ENCODE measurements around the gene SCFD2. TPM values are rescaled to one million over a fixed set of nuclear protein-coding genes. Genes with fewer than 3 reads are reported as not detected.

Gene SCFD2
- total and polyA plus RNA-seq, 10 of the 15 experiments (the other 5 are each of a cell fraction or from before 2014, with no cell fraction given): 4.8 to 37.6 (median 24.9) TPM

GRCh38 chr4:52925531-52925968 is 440.3 kb downstream of the SCFD2 start:
- no peak overlapping the region for H2AFZ ChIP-seq (ENCODE audit: control insufficient read depth, low read depth, low read length)
- ChIA-PET CTCF (interaction anchor here (0.9 to 2.6 kb wide), 3 partner anchors 14 to 549 kb away, joined by 3 to 14 read pairs (median 3); no protein-coding TSS in a partner anchor), SMC1A (ENCODE audit: uncharacterized antibody, unreplicated experiment) (interaction anchor here (0.9 to 1.2 kb wide), 3 partner anchors 9 to 14 kb away, joined by 3 to 5 read pairs (median 3); no protein-coding TSS in a partner anchor), POLR2A (no interaction called here), RAD21 (ENCODE audit: unreplicated experiment) (no interaction called here)
- no peaks in the 10 kb centered on the region; a peak in 1 of 4 replicates for H3K36me3 ChIP-seq (ENCODE audit: control insufficient read depth in 2 of 2, insufficient read depth in 2 of 2, low read length in 1 of 2)
- no peak overlapping the region for H3K4me2 ChIP-seq (ENCODE audit: control insufficient read depth, insufficient read depth)
- FAIRE-seq (no peak), DNase-seq (ENCODE audit: low read depth, low spot score) (no peak), ATAC-seq (no peak)
- H3K4me1 ChIP-seq (ENCODE audit: control insufficient read depth, insufficient read depth, low read length): no peaks in the 10 kb centered on the region
- H3K9ac ChIP-seq (ENCODE audit: control insufficient read depth, insufficient read depth, low read length): no peak overlapping the region
- TF ChIP-seq, protein P1, sequence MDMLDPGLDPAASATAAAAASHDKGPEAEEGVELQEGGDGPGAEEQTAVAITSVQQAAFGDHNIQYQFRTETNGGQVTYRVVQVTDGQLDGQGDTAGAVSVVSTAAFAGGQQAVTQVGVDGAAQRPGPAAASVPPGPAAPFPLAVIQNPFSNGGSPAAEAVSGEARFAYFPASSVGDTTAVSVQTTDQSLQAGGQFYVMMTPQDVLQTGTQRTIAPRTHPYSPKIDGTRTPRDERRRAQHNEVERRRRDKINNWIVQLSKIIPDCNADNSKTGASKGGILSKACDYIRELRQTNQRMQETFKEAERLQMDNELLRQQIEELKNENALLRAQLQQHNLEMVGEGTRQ (IDR thresholded peaks at IDR 0.05; ENCODE audit: borderline replicate concordance, low read depth, low read length): no peak
- no peak for TF ChIP-seq RELA (IDR thresholded peaks at IDR 0.05; ENCODE audit: borderline replicate concordance, partially characterized antibody)
- no peak for TF ChIP-seq TCF7 (IDR thresholded peaks at IDR 0.05; ENCODE audit: borderline replicate concordance)
- TF ChIP-seq PML (IDR thresholded peaks at IDR 0.05; ENCODE audit: low read length): no peak
- no peak for TF ChIP-seq WRNIP1 (IDR thresholded peaks at IDR 0.05; ENCODE audit: borderline replicate concordance, low read depth, low read length)
- no peak for TF ChIP-seq SMAD1 (IDR thresholded peaks at IDR 0.05; ENCODE audit: low read depth, partially characterized antibody)
- TF ChIP-seq CBX3 (IDR thresholded peaks at IDR 0.05; ENCODE audit: borderline replicate concordance, low read depth): no peak
- TF ChIP-seq IRF4 (IDR thresholded peaks at IDR 0.05; ENCODE audit: low read depth, low read length): no peak
- TF ChIP-seq, protein P2, sequence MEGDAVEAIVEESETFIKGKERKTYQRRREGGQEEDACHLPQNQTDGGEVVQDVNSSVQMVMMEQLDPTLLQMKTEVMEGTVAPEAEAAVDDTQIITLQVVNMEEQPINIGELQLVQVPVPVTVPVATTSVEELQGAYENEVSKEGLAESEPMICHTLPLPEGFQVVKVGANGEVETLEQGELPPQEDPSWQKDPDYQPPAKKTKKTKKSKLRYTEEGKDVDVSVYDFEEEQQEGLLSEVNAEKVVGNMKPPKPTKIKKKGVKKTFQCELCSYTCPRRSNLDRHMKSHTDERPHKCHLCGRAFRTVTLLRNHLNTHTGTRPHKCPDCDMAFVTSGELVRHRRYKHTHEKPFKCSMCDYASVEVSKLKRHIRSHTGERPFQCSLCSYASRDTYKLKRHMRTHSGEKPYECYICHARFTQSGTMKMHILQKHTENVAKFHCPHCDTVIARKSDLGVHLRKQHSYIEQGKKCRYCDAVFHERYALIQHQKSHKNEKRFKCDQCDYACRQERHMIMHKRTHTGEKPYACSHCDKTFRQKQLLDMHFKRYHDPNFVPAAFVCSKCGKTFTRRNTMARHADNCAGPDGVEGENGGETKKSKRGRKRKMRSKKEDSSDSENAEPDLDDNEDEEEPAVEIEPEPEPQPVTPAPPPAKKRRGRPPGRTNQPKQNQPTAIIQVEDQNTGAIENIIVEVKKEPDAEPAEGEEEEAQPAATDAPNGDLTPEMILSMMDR (IDR thresholded peaks at IDR 0.05 in 2 of 3, conservative IDR thresholded peaks at IDR 0.05 in 1 of 3; ENCODE audit: control insufficient read depth in 2 of 3, extremely low read depth in 1 of 3, insufficient read depth in 1 of 3, low read depth in 3 of 3, low read length in 3 of 3): no peak
- TF ChIP-seq, protein P3, sequence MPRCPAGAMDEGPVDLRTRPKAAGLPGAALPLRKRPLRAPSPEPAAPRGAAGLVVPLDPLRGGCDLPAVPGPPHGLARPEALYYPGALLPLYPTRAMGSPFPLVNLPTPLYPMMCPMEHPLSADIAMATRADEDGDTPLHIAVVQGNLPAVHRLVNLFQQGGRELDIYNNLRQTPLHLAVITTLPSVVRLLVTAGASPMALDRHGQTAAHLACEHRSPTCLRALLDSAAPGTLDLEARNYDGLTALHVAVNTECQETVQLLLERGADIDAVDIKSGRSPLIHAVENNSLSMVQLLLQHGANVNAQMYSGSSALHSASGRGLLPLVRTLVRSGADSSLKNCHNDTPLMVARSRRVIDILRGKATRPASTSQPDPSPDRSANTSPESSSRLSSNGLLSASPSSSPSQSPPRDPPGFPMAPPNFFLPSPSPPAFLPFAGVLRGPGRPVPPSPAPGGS (IDR thresholded peaks at IDR 0.05; ENCODE audit: borderline replicate concordance, insufficient read depth, low read depth, low read length, poor library complexity, severe bottlenecking): no peak
- no peak for TF ChIP-seq CEBPB (IDR thresholded peaks at IDR 0.05; ENCODE audit: borderline replicate concordance in 1 of 2, low read depth in 2 of 2, low read length in 2 of 2)
- TF ChIP-seq ESRRA (IDR thresholded peaks at IDR 0.05; ENCODE audit: low read length): no peak
- TF ChIP-seq, protein P4, sequence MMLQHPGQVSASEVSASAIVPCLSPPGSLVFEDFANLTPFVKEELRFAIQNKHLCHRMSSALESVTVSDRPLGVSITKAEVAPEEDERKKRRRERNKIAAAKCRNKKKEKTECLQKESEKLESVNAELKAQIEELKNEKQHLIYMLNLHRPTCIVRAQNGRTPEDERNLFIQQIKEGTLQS (IDR thresholded peaks at IDR 0.05; ENCODE audit: borderline replicate concordance, extremely low read depth, low read depth, low read length): no peak
- no peak for TF ChIP-seq MTA2 (IDR thresholded peaks at IDR 0.05; ENCODE audit: low read depth)
- TF ChIP-seq SREBF1 (IDR thresholded peaks at IDR 0.05; ENCODE audit: low read length): no peak
- TF ChIP-seq PAX5 (IDR thresholded peaks at IDR 0.05; ENCODE audit: borderline replicate concordance, low read depth, low read length): no peak
- no peak for TF ChIP-seq TARDBP (IDR thresholded peaks at IDR 0.05; ENCODE audit: borderline replicate concordance)
- H3K27me3 ChIP-seq (replicated peaks in 1 of 2; ENCODE audit: control insufficient read depth in 2 of 2, insufficient read depth in 2 of 2, low read length in 1 of 2): no peaks in the 10 kb centered on the region
- no peaks in the 10 kb centered on the region for H3K79me2 ChIP-seq (ENCODE audit: control insufficient read depth, insufficient read depth, low read length)
- 69% methylated on average over 3 of the region's 3 CpGs for WGBS (ENCODE audit: insufficient coverage, insufficient replicate concordance, low lambda C conversion rate, missing lambda C conversion rate)
- in situ Hi-C loops (cut with MboI) (no loop called here), intact Hi-C loops (cut with micrococcal nuclease; ENCODE audit: unreplicated experiment) (no loop called here)
- no peak overlapping the region for H3K4me3 ChIP-seq
- no TSS peak for BruUV-seq (replicated peaks)
- H3K27ac ChIP-seq (ENCODE audit: control insufficient read depth, insufficient read depth): no peak overlapping the region
- H3K9me3 ChIP-seq (replicated peaks; ENCODE audit: control insufficient read depth, insufficient read depth, low read length): no peaks in the 10 kb centered on the region
- H4K20me1 ChIP-seq (ENCODE audit: control insufficient read depth, insufficient read depth): no peaks in the 10 kb centered on the region
